Keratinocyte (primary cell): ENCODE measurements around the gene HMGB1. TPM values are rescaled to one million over a fixed set of nuclear protein-coding genes. Genes with fewer than 3 reads are reported as not detected.

Experiments
- DNase-seq: peaks from one replicate; pipeline ENCODE4 v3.0.0-alpha.2; 2011; ENCODE audit warnings: low read depth, missing footprints, low spot score
- FAIRE-seq: peaks from 2 replicates; lab custom pipeline; 2011; peaks lifted over from hg19 to GRCh38; lab: Jason Lieb, UNC
- H2AFZ ChIP-seq: 2 replicates; pipeline ENCODE4 v1.6.0; 2012; ENCODE audit warnings: low read length, control low read depth, inconsistent platforms; ENCODE audit not compliant: control insufficient read depth
- H3K27ac ChIP-seq: 2 replicates; pipeline ENCODE4 v1.5.1; 2011; ENCODE audit warnings: low read length; ENCODE audit not compliant: control insufficient read depth, insufficient read depth
- H3K27me3 ChIP-seq: 3 replicates; pipeline ENCODE4 v1.6.0; 2011; ENCODE audit warnings: low read length; ENCODE audit not compliant: control insufficient read depth, insufficient read depth; ENCODE audit errors: extremely low read depth
- H3K36me3 ChIP-seq, 2 experiments: 2 replicates in 1 of 2; 3 replicates in 1 of 2; pipeline ENCODE4 v1.5.1; 2011; ENCODE audit warnings: low read length in 2 of 2, mild to moderate bottlenecking in 1 of 2; ENCODE audit not compliant: control insufficient read depth in 2 of 2, insufficient read depth in 2 of 2; ENCODE audit errors: extremely low read depth in 1 of 2
- H3K4me1 ChIP-seq: 3 replicates; pipeline ENCODE4 v1.5.1; 2011; ENCODE audit warnings: low read length; ENCODE audit not compliant: control insufficient read depth, insufficient read depth; ENCODE audit errors: extremely low read depth
- H3K4me2 ChIP-seq: 3 replicates; pipeline ENCODE4 v1.6.0; 2011; ENCODE audit warnings: low read depth, low read length; ENCODE audit not compliant: control insufficient read depth, insufficient read depth; ENCODE audit errors: extremely low read depth
- H3K4me3 ChIP-seq, 3 experiments: fragments of 200-600 bp in 1 of 3; sonication (generic) in 1 of 3; 2 replicates in 2 of 3; 3 replicates in 1 of 3; pipeline ENCODE4 v1.5.1; 2011 to 2016; ENCODE audit warnings: low read length in 3 of 3, mild to moderate bottlenecking in 3 of 3, control low read depth in 2 of 3, inconsistent platforms in 1 of 3, low read depth in 1 of 3, mixed read lengths in 1 of 3, mixed run types in 1 of 3, moderate library complexity in 1 of 3; ENCODE audit not compliant: control insufficient read depth in 2 of 3, insufficient read depth in 2 of 3; ENCODE audit errors: extremely low read depth in 1 of 3
- H3K79me2 ChIP-seq: 2 replicates; pipeline ENCODE4 v1.6.0; 2012; ENCODE audit warnings: low read length; ENCODE audit not compliant: control insufficient read depth, insufficient read depth
- H3K9ac ChIP-seq: 3 replicates; pipeline ENCODE4 v1.6.0; 2011; ENCODE audit warnings: low read length; ENCODE audit not compliant: control insufficient read depth, insufficient read depth; ENCODE audit errors: extremely low read depth
- H3K9me1 ChIP-seq: 3 replicates; pipeline ENCODE4 v1.6.0; 2011; ENCODE audit warnings: low read length; ENCODE audit not compliant: control insufficient read depth, insufficient read depth; ENCODE audit errors: extremely low read depth
- H3K9me3 ChIP-seq: 2 replicates; pipeline ENCODE4 v1.5.1; 2012; ENCODE audit warnings: low read depth, low read length; ENCODE audit not compliant: control insufficient read depth
- H4K20me1 ChIP-seq: 3 replicates; pipeline ENCODE4 v1.6.0; 2011; ENCODE audit warnings: low read length; ENCODE audit not compliant: control insufficient read depth, insufficient read depth; ENCODE audit errors: extremely low read depth
- EZH2 ChIP-seq: IDR thresholded peaks from one replicate; pipeline ENCODE4 v1.6.1; 2012; ENCODE audit warnings: inconsistent platforms, mild to moderate bottlenecking, low read length, moderate library complexity
- dilution Hi-C: fragments of 300-500 bp; cut with MboI; formaldehyde crosslinking; loops from one replicate; pipeline ENCODE4 v1.7.0; 2020; ENCODE audit warnings: low sequenced_read_pairs; ENCODE audit not compliant: extremely low pct_ligation_motif_present
- polyA plus RNA-seq, 5 experiments: library from polyadenylated mRNA; depleted of rRNA in 3 of 5; stranded (reverse) in 3 of 5; stranded (forward) in 1 of 5; unstranded in 1 of 5; fragments of >200 nt; gene quantifications; 1 replicate in 1 of 5; 2 replicates in 3 of 5; 3 replicates in 1 of 5; pipeline versions ENCODE4 v1.2.1 to v1.2.3, GENCODE V29; 2011 to 2012; ENCODE audit warnings: missing spikeins in 2 of 5, low read depth in 1 of 5, low replicate concordance in 1 of 5
- TF ChIP-seq, protein P1 (sequence below), 3 experiments: IDR thresholded peaks in 1 of 3; conservative IDR thresholded peaks in 1 of 3; optimal IDR thresholded peaks in 1 of 3; 2 replicates in 2 of 3; 3 replicates in 1 of 3; pipeline versions ENCODE3 to v1.5.1; 2011; ENCODE audit warnings: low read length in 3 of 3, mild to moderate bottlenecking in 3 of 3, moderate library complexity in 2 of 3, control low read depth in 1 of 3, inconsistent platforms in 1 of 3; ENCODE audit not compliant: insufficient read depth in 2 of 3; ENCODE audit errors: extremely low read depth in 1 of 3

Gene HMGB1
- polyA plus RNA-seq, 1 donor (not counting 4 experiments of a cell fraction or from before 2014, with no cell fraction given), result 221 TPM

GRCh38 chr13:30504081-30504480 lies 38.3 kb upstream of the HMGB1 start:
- DNase-seq (no peak), FAIRE-seq (no peak)
- H3K27ac ChIP-seq, result no peak overlapping the region
- H3K9ac ChIP-seq, result no peak overlapping the region
- no peaks in the 10 kb centered on the region for H3K36me3 ChIP-seq
- dilution Hi-C loops, result no loop called here
- TF ChIP-seq EZH2, result no peak
- TF ChIP-seq, protein P1, sequence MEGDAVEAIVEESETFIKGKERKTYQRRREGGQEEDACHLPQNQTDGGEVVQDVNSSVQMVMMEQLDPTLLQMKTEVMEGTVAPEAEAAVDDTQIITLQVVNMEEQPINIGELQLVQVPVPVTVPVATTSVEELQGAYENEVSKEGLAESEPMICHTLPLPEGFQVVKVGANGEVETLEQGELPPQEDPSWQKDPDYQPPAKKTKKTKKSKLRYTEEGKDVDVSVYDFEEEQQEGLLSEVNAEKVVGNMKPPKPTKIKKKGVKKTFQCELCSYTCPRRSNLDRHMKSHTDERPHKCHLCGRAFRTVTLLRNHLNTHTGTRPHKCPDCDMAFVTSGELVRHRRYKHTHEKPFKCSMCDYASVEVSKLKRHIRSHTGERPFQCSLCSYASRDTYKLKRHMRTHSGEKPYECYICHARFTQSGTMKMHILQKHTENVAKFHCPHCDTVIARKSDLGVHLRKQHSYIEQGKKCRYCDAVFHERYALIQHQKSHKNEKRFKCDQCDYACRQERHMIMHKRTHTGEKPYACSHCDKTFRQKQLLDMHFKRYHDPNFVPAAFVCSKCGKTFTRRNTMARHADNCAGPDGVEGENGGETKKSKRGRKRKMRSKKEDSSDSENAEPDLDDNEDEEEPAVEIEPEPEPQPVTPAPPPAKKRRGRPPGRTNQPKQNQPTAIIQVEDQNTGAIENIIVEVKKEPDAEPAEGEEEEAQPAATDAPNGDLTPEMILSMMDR (optimal IDR thresholded peaks at IDR 0.05 in 1 of 3, IDR thresholded peaks at IDR 0.05 in 1 of 3, conservative IDR thresholded peaks at IDR 0.05 in 1 of 3; ENCODE audit: extremely low read depth in 1 of 3, insufficient read depth in 2 of 3, low read length in 3 of 3), result no peak
- H3K9me3 ChIP-seq, result no peaks in the 10 kb centered on the region
- H3K27me3 ChIP-seq, result no peaks in the 10 kb centered on the region
- no peaks in the 10 kb centered on the region for H4K20me1 ChIP-seq
- no peak overlapping the region for H3K4me3 ChIP-seq
- no peaks in the 10 kb centered on the region for H3K79me2 ChIP-seq
- no peak overlapping the region for H3K4me2 ChIP-seq
- no peaks in the 10 kb centered on the region for H3K4me1 ChIP-seq
- H3K9me1 ChIP-seq, result no peaks in the 10 kb centered on the region
- H2AFZ ChIP-seq, result no peak overlapping the region

GRCh38 chr13:30502237-30502636 lies 36.5 kb upstream of the HMGB1 start:
- TF ChIP-seq, protein P1 (optimal IDR thresholded peaks at IDR 0.05 in 1 of 3, IDR thresholded peaks at IDR 0.05 in 1 of 3, conservative IDR thresholded peaks at IDR 0.05 in 1 of 3; ENCODE audit: extremely low read depth in 1 of 3, insufficient read depth in 2 of 3, low read length in 3 of 3), result no peak
- no peak for TF ChIP-seq EZH2
- Histone ChIP-seq H3K4me1 (no peaks in the 10 kb centered on the region), H2AFZ (no peak overlapping the region), H3K9ac (no peak overlapping the region), H3K9me1 (no peaks in the 10 kb centered on the region), H4K20me1 (no peaks in the 10 kb centered on the region), H3K79me2 (no peaks in the 10 kb centered on the region), H3K27me3 (no peaks in the 10 kb centered on the region), H3K9me3 (no peaks in the 10 kb centered on the region), H3K4me2 (no peak overlapping the region), H3K4me3 (no peak overlapping the region), H3K36me3 (no peaks in the 10 kb centered on the region), H3K27ac (no peak overlapping the region)
- DNase-seq (no peak), FAIRE-seq (no peak)
- dilution Hi-C loops, result no loop called here
